Stomach (tissue), 9 donors: Measurements from ENCODE around the gene HYDIN. TPM values are rescaled to one million over a fixed set of nuclear protein-coding genes. Genes with fewer than 3 reads are reported as not detected.

Source experiments
- DNase-seq, 2 donors: peaks; one replicate each; pipeline versions ENCODE4 v3.0.0 to v3.0.0-alpha.2; 2013 to 2019
- H3K27ac ChIP-seq, 5 donors: fragments of 200-600 bp in 4 of 5; sonication (generic) in 4 of 5; one replicate each; pipeline ENCODE4 v1.5.1; 2013 to 2019; ENCODE audit warnings: mild to moderate bottlenecking in 1 of 5, moderate library complexity in 1 of 5
- H3K27me3 ChIP-seq, 3 donors: fragments of 200-600 bp; sonication (generic); one replicate each; pipeline ENCODE4 v1.5.1; 2017 to 2019; ENCODE audit warnings: mixed run types in 1 of 3
- H3K36me3 ChIP-seq, 4 donors: fragments of 200-600 bp; sonication (generic); 1 replicate in 3 of 4; 2 replicates in 1 of 4; pipeline ENCODE4 v1.5.1; 2016 to 2019
- H3K4me1 ChIP-seq, 4 donors: fragments of 200-600 bp; sonication (generic); one replicate each; pipeline ENCODE4 v1.5.1; 2016 to 2019
- H3K4me3 ChIP-seq, 4 donors: fragments of 200-600 bp; sonication (generic) in 3 of 4; one replicate each; pipeline ENCODE4 v1.5.1; 2016 to 2019; ENCODE audit warnings: mild to moderate bottlenecking in 1 of 4
- H3K9me3 ChIP-seq, 4 donors: fragments of 200-600 bp; sonication (generic); one replicate each; pipeline ENCODE4 v1.5.1; 2016 to 2019
- EP300 ChIP-seq: sonication (generic); formaldehyde crosslinking; IDR thresholded peaks from one replicate; pipeline ENCODE4 v1.6.1; 2017; ENCODE audit warnings: antibody characterized with exemption
- POLR2A ChIP-seq, 4 donors: fragments of 450-650 bp; IDR thresholded peaks; one replicate each; pipeline ENCODE4 v1.6.1; 2016; ENCODE audit warnings: antibody characterized with exemption in 4 of 4, control low read depth in 2 of 4, mild to moderate bottlenecking in 1 of 4, moderate library complexity in 1 of 4
- POLR2AphosphoS5 ChIP-seq, 3 donors: sonication (generic); formaldehyde crosslinking; IDR thresholded peaks; one replicate each; pipeline ENCODE4 v1.6.1; 2016; ENCODE audit warnings: antibody characterized with exemption in 3 of 3
- WGBS, 5 donors: extraction: QIAGEN DNeasy Blood & Tissue Kit in 3 of 5; methylation state at CpG; one replicate each; pipeline versions ENCODE4 v1.1.5 to v1.1.7; 2013 to 2018; 5-methylcytosine and 5-hydroxymethylcytosine counted together
- intact Hi-C: fragments of 100-400 bp; cut with DNase I; formaldehyde crosslinking; loops from one replicate; pipeline ENCODE4 v1.15.1; 2023; ENCODE audit warnings: low total_unique reads
- polyA plus RNA-seq, 3 donors: library from polyadenylated mRNA; stranded (reverse); fragments of 200-250 nt; gene quantifications; one replicate each; pipeline ENCODE4 v1.2.3, GENCODE V29; 2013
- total RNA-seq, 5 donors: library from RNA; depleted of rRNA; stranded (reverse); fragments of >200 nt; gene quantifications; one replicate each; pipeline versions ENCODE4 v1.1.0 to v1.2.3, GENCODE V29; 2014 to 2016
- TF ChIP-seq, protein P1 (sequence below), 7 experiments: fragments of 450-650 bp in 4 of 7; fragments of 200-600 bp in 3 of 7; sonication (generic) in 3 of 7; IDR thresholded peaks; one replicate each; pipeline ENCODE4 v1.5.1; 2016 to 2019; ENCODE audit warnings: antibody characterized with exemption in 7 of 7, control low read depth in 2 of 7, mild to moderate bottlenecking in 1 of 7
- donor health status: healthy with polysubstance abuse.
- donor health status: Bipolar disorder and iron deficiency.
- donor health status: healthy.

Gene HYDIN
- total and polyA plus RNA-seq, 8 donors: 0.05 to 11.2 (median 0.58) TPM; not detected in 1

DNA sequence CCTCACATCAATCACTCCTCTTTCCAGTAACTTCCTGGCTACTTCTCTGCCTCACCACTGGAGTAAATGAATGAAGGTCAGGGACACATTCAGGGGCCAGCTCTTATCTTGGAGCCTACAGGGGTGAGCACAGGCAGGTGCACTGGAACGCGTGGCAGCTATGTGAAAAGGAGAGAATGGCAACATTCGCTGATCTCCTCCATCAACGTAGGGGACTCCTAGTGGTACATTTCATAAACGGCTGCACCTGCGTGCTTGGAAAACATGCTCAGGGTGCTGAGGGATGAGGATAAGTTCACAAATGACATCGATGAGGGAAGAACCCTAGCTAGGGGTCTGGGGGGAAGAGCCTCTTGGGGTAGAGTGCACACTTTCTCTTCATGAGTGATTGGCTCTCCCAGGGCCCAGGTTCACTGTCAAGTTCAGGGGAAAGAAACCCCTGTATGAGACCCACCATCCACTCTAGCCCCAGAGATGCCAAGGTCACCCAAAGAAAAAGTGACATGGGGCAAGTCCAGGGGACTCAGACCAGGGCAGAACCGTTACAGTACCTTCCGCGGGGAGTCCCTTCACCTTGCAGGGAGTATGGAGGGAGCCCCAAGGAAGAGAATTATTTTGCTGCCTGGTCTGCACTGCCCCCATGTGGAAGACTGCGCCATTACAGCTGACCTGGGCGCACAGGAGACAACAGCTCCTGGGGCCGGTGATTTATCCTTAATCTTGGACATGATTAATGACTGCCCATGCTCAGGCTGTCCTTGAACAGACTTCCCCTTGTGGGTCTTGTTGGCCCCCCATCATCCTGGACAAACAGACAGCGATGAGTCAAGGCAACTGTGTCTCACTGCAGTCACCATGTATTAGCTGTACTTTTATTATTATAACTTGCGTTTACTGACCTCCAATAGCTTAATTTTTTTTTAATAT lies 459.6 kb downstream of the HYDIN start:
- Histone ChIP-seq H3K27ac (no peak overlapping the region), H3K4me3 (no peak overlapping the region), H3K9me3 (no peaks in the 10 kb centered on the region), H3K27me3 (no peaks in the 10 kb centered on the region), H3K4me1 (peaks cover 0 to 17% (median 4%) of the 10 kb centered on the region in 4 donors), H3K36me3 (peaks cover 13 to 83% (median 70%) of the 10 kb centered on the region in 4 donors)
- intact Hi-C loops: no loop called here
- peak; percentile 69 to 82 for DNase-seq
- WGBS, 5 donors: 36 to 52% (median 42%) methylated on average over 15 of the region's 15 CpGs
- TF ChIP-seq, protein P1, sequence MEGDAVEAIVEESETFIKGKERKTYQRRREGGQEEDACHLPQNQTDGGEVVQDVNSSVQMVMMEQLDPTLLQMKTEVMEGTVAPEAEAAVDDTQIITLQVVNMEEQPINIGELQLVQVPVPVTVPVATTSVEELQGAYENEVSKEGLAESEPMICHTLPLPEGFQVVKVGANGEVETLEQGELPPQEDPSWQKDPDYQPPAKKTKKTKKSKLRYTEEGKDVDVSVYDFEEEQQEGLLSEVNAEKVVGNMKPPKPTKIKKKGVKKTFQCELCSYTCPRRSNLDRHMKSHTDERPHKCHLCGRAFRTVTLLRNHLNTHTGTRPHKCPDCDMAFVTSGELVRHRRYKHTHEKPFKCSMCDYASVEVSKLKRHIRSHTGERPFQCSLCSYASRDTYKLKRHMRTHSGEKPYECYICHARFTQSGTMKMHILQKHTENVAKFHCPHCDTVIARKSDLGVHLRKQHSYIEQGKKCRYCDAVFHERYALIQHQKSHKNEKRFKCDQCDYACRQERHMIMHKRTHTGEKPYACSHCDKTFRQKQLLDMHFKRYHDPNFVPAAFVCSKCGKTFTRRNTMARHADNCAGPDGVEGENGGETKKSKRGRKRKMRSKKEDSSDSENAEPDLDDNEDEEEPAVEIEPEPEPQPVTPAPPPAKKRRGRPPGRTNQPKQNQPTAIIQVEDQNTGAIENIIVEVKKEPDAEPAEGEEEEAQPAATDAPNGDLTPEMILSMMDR (IDR thresholded peaks at IDR 0.05): peak in 6 of 7 experiments; percentile 9 to 94 (median 90)
- TF ChIP-seq POLR2A (IDR thresholded peaks at IDR 0.05) (no peak), POLR2AphosphoS5 (IDR thresholded peaks at IDR 0.05) (peak in 1 of 3 donors; percentile 20), EP300 (no peak)

DNA sequence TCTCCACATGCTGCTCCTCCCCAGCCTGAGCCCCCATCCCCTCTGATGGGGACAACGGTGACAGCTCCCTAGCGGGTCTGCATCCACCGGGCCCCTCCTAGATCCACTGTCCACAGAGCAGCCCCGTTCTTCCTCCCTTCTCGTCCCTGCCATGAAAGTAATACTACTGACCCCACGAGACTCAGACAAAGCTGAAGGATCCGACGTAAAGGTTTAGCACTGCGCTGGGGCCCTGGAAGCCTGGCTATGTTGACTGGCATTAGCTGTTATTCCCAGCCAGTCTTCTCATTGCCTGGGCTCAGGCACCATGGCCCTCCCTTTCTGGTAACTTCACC lies 460.3 kb downstream of the HYDIN start:
- Histone ChIP-seq H3K4me1 (peaks cover 0 to 17% (median 4%) of the 10 kb centered on the region in 4 donors), H3K36me3 (peaks cover 16 to 82% (median 72%) of the 10 kb centered on the region in 4 donors), H3K9me3 (no peaks in the 10 kb centered on the region), H3K27ac (no peak overlapping the region), H3K4me3 (no peak overlapping the region), H3K27me3 (no peaks in the 10 kb centered on the region)
- 84 to 96% (median 94%) methylated on average over 9 of the region's 9 CpGs for WGBS, 5 donors
- intact Hi-C loops: no loop called here
- no peak for TF ChIP-seq EP300
- TF ChIP-seq POLR2AphosphoS5 (IDR thresholded peaks at IDR 0.05): no peak
- TF ChIP-seq, protein P1 (IDR thresholded peaks at IDR 0.05): no peak
- no peak for TF ChIP-seq POLR2A (IDR thresholded peaks at IDR 0.05)
- DNase-seq: no peak

DNA sequence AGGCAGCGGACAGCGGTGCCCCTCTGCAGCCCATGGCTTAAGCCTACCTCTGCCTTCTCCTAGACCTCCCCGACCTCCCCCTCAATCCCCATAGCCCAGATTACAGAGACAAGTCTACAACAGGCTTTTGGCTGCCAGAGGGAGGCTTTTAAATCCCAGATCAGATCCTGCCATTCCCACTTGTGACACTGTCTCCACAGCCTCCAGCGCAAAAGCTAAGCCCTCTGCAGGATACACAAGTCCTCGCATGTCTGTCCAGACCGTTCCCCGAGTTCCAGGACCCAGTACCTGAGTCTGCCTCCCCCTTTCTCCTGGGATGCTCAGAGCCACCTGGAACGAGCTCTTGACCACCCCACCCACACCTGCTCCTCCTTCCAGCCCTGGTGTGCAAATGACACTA lies 460.8 kb downstream of the HYDIN start:
- Histone ChIP-seq H3K36me3 (peaks cover 16 to 81% (median 71%) of the 10 kb centered on the region in 4 donors), H3K4me3 (no peak overlapping the region), H3K27ac (no peak overlapping the region), H3K4me1 (peaks cover 0 to 17% (median 4%) of the 10 kb centered on the region in 4 donors), H3K27me3 (no peaks in the 10 kb centered on the region), H3K9me3 (no peaks in the 10 kb centered on the region)
- intact Hi-C loops: no loop called here
- WGBS, 5 donors: 91 to 96% (median 94%) methylated on average over 7 to 8 of the region's 8 CpGs
- DNase-seq: no peak
- TF ChIP-seq EP300 (no peak), POLR2AphosphoS5 (IDR thresholded peaks at IDR 0.05) (no peak), POLR2A (IDR thresholded peaks at IDR 0.05) (no peak)
- TF ChIP-seq, protein P1 (IDR thresholded peaks at IDR 0.05): no peak

DNA sequence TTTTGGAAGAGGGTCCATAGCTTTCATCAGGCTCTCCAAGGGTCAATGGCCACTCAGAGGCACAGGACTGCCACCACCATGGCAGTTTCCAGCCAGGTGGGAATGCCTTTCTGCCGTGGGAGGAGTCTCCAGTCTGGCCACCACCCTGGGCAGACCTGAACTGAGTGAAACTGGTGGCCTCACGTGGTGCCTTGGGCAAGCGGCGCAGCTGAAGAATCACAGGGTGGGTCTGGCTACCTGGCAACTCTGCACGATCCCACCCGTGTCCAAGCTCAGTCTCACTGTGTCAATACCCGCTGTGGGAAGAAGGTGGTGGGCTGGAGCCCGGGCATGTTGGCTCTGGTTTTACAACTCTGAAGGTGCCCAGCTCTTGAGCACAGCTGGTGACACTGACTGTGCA lies 461.4 kb downstream of the HYDIN start:
- TF ChIP-seq POLR2A (IDR thresholded peaks at IDR 0.05): no peak
- TF ChIP-seq, protein P1 (IDR thresholded peaks at IDR 0.05): no peak
- TF ChIP-seq POLR2AphosphoS5 (IDR thresholded peaks at IDR 0.05): no peak
- TF ChIP-seq EP300: no peak
- no peaks in the 10 kb centered on the region for H3K27me3 ChIP-seq
- H3K27ac ChIP-seq: no peak overlapping the region
- peaks cover 16 to 78% (median 67%) of the 10 kb centered on the region in 4 donors for H3K36me3 ChIP-seq
- H3K9me3 ChIP-seq: no peaks in the 10 kb centered on the region
- peaks cover 0 to 17% (median 4%) of the 10 kb centered on the region in 4 donors for H3K4me1 ChIP-seq
- no peak for DNase-seq
- H3K4me3 ChIP-seq: no peak overlapping the region
- 81 to 94% (median 86%) methylated on average over 8 of the region's 8 CpGs for WGBS, 5 donors
- intact Hi-C loops: no loop called here
